K562 treated with DMSO at 1 percent for 12 hours (cell line): ENCODE results near the gene CTXN1. TPM values are rescaled to one million over a fixed set of nuclear protein-coding genes. Genes with fewer than 3 reads are reported as not detected.

Experiments
- total RNA-seq: library from RNA; unstranded; fragments of 300-600 nt; gene quantifications from 2 replicates; pipeline ENCODE4 v1.2.3, GENCODE V29; 2022; ENCODE audit not compliant: insufficient read depth

CTXN1 gene
- 2.2 and 5.5 TPM in 2 replicates for total RNA-seq

GRCh38 chr19:7926021-7926726, at the start of gene CTXN1:
Gene CTXN1 (minus strand): TSS chr19:7926135. CDS start chr19:7925538, 597 bp downstream.

GRCh38 chr19:7943444-7944176, 17.7 kb upstream of the CTXN1 start, which contains the start of gene TIMM44:
Gene TIMM44 (minus strand): TSS chr19:7943666. CDS start chr19:7943651, 15 bp downstream.

GRCh38 chr19:7919610-7920518, 6.1 kb downstream of the CTXN1 start, which contains the start of gene SNAPC2:
Gene SNAPC2 (plus strand): TSS chr19:7920338. CDS start chr19:7920367, 29 bp downstream.

GRCh38 chr19:7914598-7915045, 11.3 kb downstream of the CTXN1 start, which contains the start of gene TGFBR3L:
Gene TGFBR3L (plus strand): TSS chr19:7914830.

GRCh38 chr19:7903244-7904073, 22.5 kb downstream of the CTXN1 start, which contains the start of gene MAP2K7:
Gene MAP2K7 (plus strand): TSS chr19:7903877. CDS start chr19:7903945, 68 bp downstream.

GRCh38 chr19:7888145-7888825, 37.6 kb downstream of the CTXN1 start, which contains the start of gene LRRC8E:
Gene LRRC8E (plus strand): TSS chr19:7888510. CDS start chr19:7895604, 7,094 bp downstream.

Other genes starting within 250 kb of the CTXN1 start
- gene MCEMP1, start 249.0 kb downstream of the CTXN1 start, total RNA-seq, result 1.3 and 1.7 TPM in 2 replicates
- gene TRAPPC5, start 245.3 kb downstream of the CTXN1 start, total RNA-seq, result 75.0 and 172 TPM in 2 replicates
- 1.0 TPM in 1 of 2 replicates, not detected in the other for gene FCER2, start 224.0 kb downstream of the CTXN1 start, total RNA-seq
- gene CLEC4G, start 194.0 kb downstream of the CTXN1 start, total RNA-seq, result not detected in 2 replicates
- not detected in 2 replicates for gene CD209, start 178.6 kb downstream of the CTXN1 start, total RNA-seq
- 0.37 TPM in 1 of 2 replicates, not detected in the other for gene CLEC4M, start 162.9 kb downstream of the CTXN1 start, total RNA-seq
- 8.4 and 10.6 TPM in 2 replicates for gene EVI5L, start 95.9 kb downstream of the CTXN1 start, total RNA-seq
- gene PRR36, start 51.7 kb downstream of the CTXN1 start, total RNA-seq, result not detected in 2 replicates
- gene LRRC8E, start 37.6 kb downstream of the CTXN1 start, total RNA-seq, result 4.5 and 7.0 TPM in 2 replicates
- gene MAP2K7, start 22.3 kb downstream of the CTXN1 start, total RNA-seq, result 18.1 and 30.2 TPM in 2 replicates
- gene TGFBR3L, start 11.3 kb downstream of the CTXN1 start, total RNA-seq, result 1.00 and 1.7 TPM in 2 replicates
- 42.2 and 51.8 TPM in 2 replicates for gene SNAPC2, start 5.8 kb downstream of the CTXN1 start, total RNA-seq
- 141 and 160 TPM in 2 replicates for gene TIMM44, start 17.5 kb upstream of the CTXN1 start, total RNA-seq
- 39.4 and 83.9 TPM in 2 replicates for gene ELAVL1, start 79.5 kb upstream of the CTXN1 start, total RNA-seq
- gene CCL25, start 126.6 kb upstream of the CTXN1 start, total RNA-seq, result not detected in 2 replicates
- 0.07 and 0.10 TPM in 2 replicates for gene FBN3, start 223.5 kb upstream of the CTXN1 start, total RNA-seq